SK-N-SH treated with all-trans-retinoic acid at 6 μM for 48 hours (cell line): ENCODE results near the gene PODXL.

Experiments
- ATAC-seq: fragments of 200-7000 bp; cut with Tn5 transposase; 3 replicates; pipeline ENCODE4 v1.9.1; 2020; ENCODE audit warnings: mild to moderate bottlenecking, moderate library complexity
- CREB5 ChIP-seq: fragments of 250-450 bp; sonication (Bioruptor Pico); IDR thresholded peaks from 2 replicates; pipeline ENCODE4 v1.5.1; 2020; ENCODE audit warnings: low read depth, mild to moderate bottlenecking, moderate library complexity
- ESRRG ChIP-seq: fragments of 250-450 bp; sonication (Bioruptor Pico); IDR thresholded peaks from 2 replicates; pipeline ENCODE4 v1.6.1; 2021; ENCODE audit warnings: mild to moderate bottlenecking
- GLIS3 ChIP-seq: fragments of 250-450 bp; sonication (Bioruptor Pico); IDR thresholded peaks from 2 replicates; pipeline ENCODE4 v1.5.0; 2020; ENCODE audit warnings: mild to moderate bottlenecking, moderate library complexity
- OSR1 ChIP-seq: fragments of 250-450 bp; sonication (Bioruptor Pico); IDR thresholded peaks from 2 replicates; pipeline ENCODE4 v1.8.0; 2022; ENCODE audit warnings: moderate library complexity, mild to moderate bottlenecking, inconsistent platforms
- PATZ1 ChIP-seq: fragments of 250-450 bp; sonication (Bioruptor Pico); IDR thresholded peaks from 2 replicates; pipeline ENCODE4 v1.8.0; 2020; ENCODE audit warnings: mild to moderate bottlenecking, moderate library complexity, borderline replicate concordance
- POU6F1 ChIP-seq: fragments of 250-450 bp; sonication (Bioruptor Pico); IDR thresholded peaks from 2 replicates; pipeline ENCODE4 v1.8.0; 2021; ENCODE audit warnings: low read depth, mild to moderate bottlenecking, moderate library complexity, borderline replicate concordance
- PPARA ChIP-seq: fragments of 250-450 bp; sonication (Bioruptor Pico); IDR thresholded peaks from 2 replicates; pipeline ENCODE4 v1.5.0; 2020; ENCODE audit warnings: mild to moderate bottlenecking, borderline replicate concordance
- SNAI2 ChIP-seq: fragments of 250-450 bp; sonication (Bioruptor Pico); IDR thresholded peaks from 2 replicates; pipeline ENCODE4 v1.5.0; 2020; ENCODE audit warnings: mild to moderate bottlenecking, moderate library complexity
- TOX ChIP-seq: fragments of 250-450 bp; sonication (Bioruptor Pico); IDR thresholded peaks from 2 replicates; pipeline ENCODE4 v1.8.0; 2021; ENCODE audit warnings: mild to moderate bottlenecking, moderate library complexity, borderline replicate concordance
- ZC3H10 ChIP-seq: fragments of 250-450 bp; sonication (Bioruptor Pico); IDR thresholded peaks from 2 replicates; pipeline ENCODE4 v1.5.1; 2021; ENCODE audit warnings: mild to moderate bottlenecking, moderate library complexity
- ZFP3 ChIP-seq: fragments of 250-450 bp; sonication (Bioruptor Pico); IDR thresholded peaks from 2 replicates; pipeline ENCODE4 v1.5.0; 2020; ENCODE audit warnings: mild to moderate bottlenecking, moderate library complexity
- ZNF565 ChIP-seq: fragments of 450-650 bp; formaldehyde crosslinking; conservative IDR thresholded peaks from 2 replicates; pipeline ENCODE4 v1.5.0; 2020; ENCODE audit warnings: low read depth, mild to moderate bottlenecking, moderate library complexity
- ZNF8 ChIP-seq: fragments of 450-650 bp; formaldehyde crosslinking; IDR thresholded peaks from 2 replicates; pipeline ENCODE4 v1.5.0; 2020; ENCODE audit warnings: mild to moderate bottlenecking, moderate library complexity
- TF ChIP-seq, protein P1 (sequence below): fragments of 250-450 bp; sonication (Bioruptor Pico); IDR thresholded peaks from 2 replicates; pipeline ENCODE4 v1.5.0; 2020; ENCODE audit warnings: mild to moderate bottlenecking, moderate library complexity
- TF ChIP-seq, protein P2 (sequence below): fragments of 250-450 bp; sonication (Bioruptor Pico); IDR thresholded peaks from 2 replicates; pipeline ENCODE4 v1.5.1; 2021; ENCODE audit warnings: mild to moderate bottlenecking, moderate library complexity

Gene PODXL

GRCh38 chr7:131533566-131534561 lies 22.6 kb downstream of the PODXL start:
- no peak for TF ChIP-seq ZFP3
- TF ChIP-seq TOX (CRISPR knock-in tag): no peak
- TF ChIP-seq ZC3H10: no peak
- no peak for TF ChIP-seq OSR1
- no peak for TF ChIP-seq ZNF8 (CRISPR knock-in tag)
- no peak for TF ChIP-seq ZNF565
- no peak for ATAC-seq

DNA sequence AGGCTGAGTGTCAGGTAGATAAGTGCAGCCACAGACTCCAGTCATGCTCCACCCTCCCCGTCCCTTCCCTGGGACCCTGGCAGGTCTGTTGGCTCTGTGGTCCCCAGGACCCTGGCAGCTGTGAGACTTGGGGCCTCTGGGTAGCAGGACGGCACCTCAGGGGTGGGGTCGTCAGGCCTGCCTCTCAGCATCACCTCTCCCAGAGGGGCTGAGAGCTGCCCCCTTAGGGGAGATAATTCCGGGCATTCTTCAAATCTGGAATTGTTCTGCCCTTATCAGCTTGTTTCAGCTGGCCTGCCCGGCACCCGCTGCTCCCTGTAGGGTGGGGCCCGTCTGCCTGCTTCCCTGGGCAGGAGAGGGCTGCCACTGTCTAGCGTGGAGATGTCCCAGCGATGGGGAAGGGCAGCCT lies 23.3 kb downstream of the PODXL start:
- no peak for ATAC-seq
- TF ChIP-seq, protein P1, sequence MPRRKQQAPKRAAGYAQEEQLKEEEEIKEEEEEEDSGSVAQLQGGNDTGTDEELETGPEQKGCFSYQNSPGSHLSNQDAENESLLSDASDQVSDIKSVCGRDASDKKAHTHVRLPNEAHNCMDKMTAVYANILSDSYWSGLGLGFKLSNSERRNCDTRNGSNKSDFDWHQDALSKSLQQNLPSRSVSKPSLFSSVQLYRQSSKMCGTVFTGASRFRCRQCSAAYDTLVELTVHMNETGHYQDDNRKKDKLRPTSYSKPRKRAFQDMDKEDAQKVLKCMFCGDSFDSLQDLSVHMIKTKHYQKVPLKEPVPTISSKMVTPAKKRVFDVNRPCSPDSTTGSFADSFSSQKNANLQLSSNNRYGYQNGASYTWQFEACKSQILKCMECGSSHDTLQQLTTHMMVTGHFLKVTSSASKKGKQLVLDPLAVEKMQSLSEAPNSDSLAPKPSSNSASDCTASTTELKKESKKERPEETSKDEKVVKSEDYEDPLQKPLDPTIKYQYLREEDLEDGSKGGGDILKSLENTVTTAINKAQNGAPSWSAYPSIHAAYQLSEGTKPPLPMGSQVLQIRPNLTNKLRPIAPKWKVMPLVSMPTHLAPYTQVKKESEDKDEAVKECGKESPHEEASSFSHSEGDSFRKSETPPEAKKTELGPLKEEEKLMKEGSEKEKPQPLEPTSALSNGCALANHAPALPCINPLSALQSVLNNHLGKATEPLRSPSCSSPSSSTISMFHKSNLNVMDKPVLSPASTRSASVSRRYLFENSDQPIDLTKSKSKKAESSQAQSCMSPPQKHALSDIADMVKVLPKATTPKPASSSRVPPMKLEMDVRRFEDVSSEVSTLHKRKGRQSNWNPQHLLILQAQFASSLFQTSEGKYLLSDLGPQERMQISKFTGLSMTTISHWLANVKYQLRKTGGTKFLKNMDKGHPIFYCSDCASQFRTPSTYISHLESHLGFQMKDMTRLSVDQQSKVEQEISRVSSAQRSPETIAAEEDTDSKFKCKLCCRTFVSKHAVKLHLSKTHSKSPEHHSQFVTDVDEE (CRISPR knock-in tag): no peak
- TF ChIP-seq PPARA (CRISPR knock-in tag): no peak
- TF ChIP-seq, protein P2, sequence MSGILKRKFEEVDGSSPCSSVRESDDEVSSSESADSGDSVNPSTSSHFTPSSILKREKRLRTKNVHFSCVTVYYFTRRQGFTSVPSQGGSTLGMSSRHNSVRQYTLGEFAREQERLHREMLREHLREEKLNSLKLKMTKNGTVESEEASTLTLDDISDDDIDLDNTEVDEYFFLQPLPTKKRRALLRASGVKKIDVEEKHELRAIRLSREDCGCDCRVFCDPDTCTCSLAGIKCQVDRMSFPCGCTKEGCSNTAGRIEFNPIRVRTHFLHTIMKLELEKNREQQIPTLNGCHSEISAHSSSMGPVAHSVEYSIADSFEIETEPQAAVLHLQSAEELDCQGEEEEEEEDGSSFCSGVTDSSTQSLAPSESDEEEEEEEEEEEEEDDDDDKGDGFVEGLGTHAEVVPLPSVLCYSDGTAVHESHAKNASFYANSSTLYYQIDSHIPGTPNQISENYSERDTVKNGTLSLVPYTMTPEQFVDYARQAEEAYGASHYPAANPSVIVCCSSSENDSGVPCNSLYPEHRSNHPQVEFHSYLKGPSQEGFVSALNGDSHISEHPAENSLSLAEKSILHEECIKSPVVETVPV (CRISPR knock-in tag): no peak
- TF ChIP-seq POU6F1 (CRISPR knock-in tag): no peak
- TF ChIP-seq SNAI2 (CRISPR knock-in tag): no peak
- no peak for TF ChIP-seq ZNF8 (CRISPR knock-in tag)
- TF ChIP-seq OSR1: no peak
- TF ChIP-seq CREB5 (CRISPR knock-in tag): no peak

DNA sequence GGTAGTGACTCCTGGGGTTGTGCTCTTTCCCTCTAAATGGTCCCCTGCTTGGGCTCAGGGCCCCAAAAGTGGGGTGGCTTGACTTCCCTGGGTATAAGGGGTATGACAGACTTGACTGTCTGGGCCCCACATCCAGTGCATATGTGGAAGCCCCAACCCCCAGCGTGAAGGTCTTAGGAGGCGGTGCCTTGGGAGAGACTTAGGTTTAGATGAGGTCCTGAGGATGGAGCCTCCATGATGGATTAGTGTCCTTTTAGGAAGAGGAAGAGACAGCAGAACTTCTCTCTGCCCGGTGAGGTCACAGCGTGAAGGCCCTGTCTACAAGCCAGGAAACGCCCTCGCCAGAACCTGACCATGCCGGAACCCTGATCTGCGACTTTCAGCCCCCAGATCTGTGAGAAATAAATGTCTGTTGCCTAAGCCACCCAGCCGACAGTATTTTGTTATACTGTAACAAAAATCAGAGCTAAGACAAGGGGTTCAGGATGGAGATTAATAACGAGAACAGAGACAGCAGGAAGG lies 23.8 kb downstream of the PODXL start:
- TF ChIP-seq SNAI2 (CRISPR knock-in tag): no peak
- TF ChIP-seq ZC3H10: no peak
- no peak for TF ChIP-seq PATZ1
- TF ChIP-seq, protein P1 (CRISPR knock-in tag): no peak
- TF ChIP-seq CREB5 (CRISPR knock-in tag): no peak
- TF ChIP-seq, protein P2 (CRISPR knock-in tag): no peak
- TF ChIP-seq ESRRG (CRISPR knock-in tag): no peak
- no peak for TF ChIP-seq GLIS3 (CRISPR knock-in tag)
- TF ChIP-seq, all 23 proteins: peak for 0
- ATAC-seq: no peak
